ENCODE results near the gene STAB1.

Gene STAB1

GRCh38 chr3:52504977-52505376 lies 9.8 kb downstream of the STAB1 start:
- DNase-seq (ENCODE audit: low spot score) = no peak

GRCh38 chr3:52506266-52506966 lies 11.3 kb downstream of the STAB1 start:
- DNase-seq (ENCODE audit: low spot score) = no peak

GRCh38 chr3:52507359-52507758 lies 12.2 kb downstream of the STAB1 start:
- DNase-seq (ENCODE audit: low spot score) = peak; percentile 52

- no peak for DNase-seq (ENCODE audit: low spot score)
Measured at GRCh38 chr3:52509753-52510328, 14.7 kb downstream of the STAB1 start.

- no peak for DNase-seq (ENCODE audit: low spot score)
Measured at GRCh38 chr3:52511509-52511908, 16.4 kb downstream of the STAB1 start.

- DNase-seq (ENCODE audit: low spot score) = no peak
Measured at GRCh38 chr3:52512105-52512504, 17.0 kb downstream of the STAB1 start.

- no peak for DNase-seq (ENCODE audit: low spot score)
Measured at GRCh38 chr3:52512727-52513126, 17.6 kb downstream of the STAB1 start.

GRCh38 chr3:52513281-52513680 lies 18.1 kb downstream of the STAB1 start:
- DNase-seq (ENCODE audit: low spot score) = no peak

GRCh38 chr3:52514576-52514975 lies 19.4 kb downstream of the STAB1 start:
- no peak for DNase-seq (ENCODE audit: low spot score)

- no peak for DNase-seq (ENCODE audit: low spot score)
Measured at GRCh38 chr3:52515192-52515591, 20.1 kb downstream of the STAB1 start.

GRCh38 chr3:52516509-52517195 lies 21.5 kb downstream of the STAB1 start:
- DNase-seq (ENCODE audit: low spot score) = no peak

GRCh38 chr3:52517796-52518722 lies 22.9 kb downstream of the STAB1 start:
- DNase-seq (ENCODE audit: low spot score) = no peak

- DNase-seq (ENCODE audit: low spot score) = no peak
Measured at GRCh38 chr3:52518723-52519444, 23.7 kb downstream of the STAB1 start.

GRCh38 chr3:52519445-52520140 lies 24.5 kb downstream of the STAB1 start:
- no peak for DNase-seq (ENCODE audit: low spot score)

GRCh38 chr3:52520141-52520667 lies 25.1 kb downstream of the STAB1 start:
- no peak for DNase-seq (ENCODE audit: low spot score)

- DNase-seq (ENCODE audit: low spot score) = no peak
Measured at GRCh38 chr3:52520716-52521487, 25.8 kb downstream of the STAB1 start.

- no peak for DNase-seq (ENCODE audit: low spot score)
Measured at GRCh38 chr3:52521488-52521824, 26.3 kb downstream of the STAB1 start.

- no peak for DNase-seq (ENCODE audit: low spot score)
Measured at GRCh38 chr3:52521881-52522650, 26.9 kb downstream of the STAB1 start.

- DNase-seq (ENCODE audit: low spot score) = no peak
Measured at GRCh38 chr3:52522651-52523251, 27.6 kb downstream of the STAB1 start.

Measured in AG08395 (cell line).